Measurements from ENCODE around the gene DGKD.

Gene DGKD

DNA sequence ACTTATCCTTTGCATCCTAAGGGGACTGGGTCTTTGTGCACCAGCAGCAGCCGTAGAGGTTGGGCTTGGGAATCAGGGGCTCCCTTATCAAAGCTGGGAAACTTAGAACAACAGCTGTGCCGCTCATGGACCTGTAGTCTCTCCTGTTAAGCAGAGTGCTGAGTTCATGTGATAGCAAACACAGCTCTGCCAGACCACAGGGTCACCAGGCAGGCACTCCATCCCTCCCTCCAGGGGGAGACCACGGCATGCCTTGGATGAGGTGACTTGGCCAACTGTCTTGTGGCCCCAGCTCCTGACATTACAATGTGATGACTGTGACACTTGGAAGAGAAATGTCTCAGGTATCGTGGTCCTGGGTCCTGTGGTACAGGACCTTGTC is 60.0 kb downstream of the DGKD start:
- H3K9me3 ChIP-seq (ENCODE audit: control insufficient read depth in 1 of 2, low read length in 2 of 2) = peaks cover 0 to 6% of the 10 kb centered on the region in 2 donors
- no peak overlapping the region for H3K4me3 ChIP-seq (ENCODE audit: low read depth in 1 of 2, low read length in 2 of 2)
- peak overlapping the region; percentile 12 to 45 for H3K9ac ChIP-seq (ENCODE audit: low read depth in 1 of 2, low read length in 2 of 2)
- peaks cover 0 to 3% of the 10 kb centered on the region in 2 donors for H3K36me3 ChIP-seq (ENCODE audit: control insufficient read depth in 1 of 2, insufficient read depth in 2 of 2, low read length in 2 of 2)
- H3K4me1 ChIP-seq (ENCODE audit: control insufficient read depth in 1 of 2, insufficient read depth in 2 of 2, low read length in 2 of 2) = peaks cover 66 to 76% of the 10 kb centered on the region in 2 donors
- H3K27ac ChIP-seq (ENCODE audit: low read depth, low read length) = no peak overlapping the region
- no peaks in the 10 kb centered on the region for H3K27me3 ChIP-seq (ENCODE audit: control insufficient read depth in 1 of 2, insufficient read depth in 2 of 2, low read length in 2 of 2)

GRCh38 chr2:233414777-233415570 is 60.7 kb downstream of the DGKD start:
- H3K27me3 ChIP-seq (ENCODE audit: control insufficient read depth in 1 of 2, insufficient read depth in 2 of 2, low read length in 2 of 2) = no peaks in the 10 kb centered on the region
- no peak overlapping the region for H3K4me3 ChIP-seq (ENCODE audit: low read depth in 1 of 2, low read length in 2 of 2)
- H3K4me1 ChIP-seq (ENCODE audit: control insufficient read depth in 1 of 2, insufficient read depth in 2 of 2, low read length in 2 of 2) = peaks cover 67 to 77% of the 10 kb centered on the region in 2 donors
- peak overlapping the region in 1 of 2 donors; percentile 12 for H3K9ac ChIP-seq (ENCODE audit: low read depth in 1 of 2, low read length in 2 of 2)
- peak overlapping the region; percentile 46 for H3K27ac ChIP-seq (ENCODE audit: low read depth, low read length)
- H3K36me3 ChIP-seq (ENCODE audit: control insufficient read depth in 1 of 2, insufficient read depth in 2 of 2, low read length in 2 of 2) = peaks cover 0 to 3% of the 10 kb centered on the region in 2 donors
- H3K9me3 ChIP-seq (ENCODE audit: control insufficient read depth in 1 of 2, low read length in 2 of 2) = peaks cover 0 to 6% of the 10 kb centered on the region in 2 donors

GRCh38 chr2:233416199-233416598 is 61.9 kb downstream of the DGKD start:
- Histone ChIP-seq H3K4me1 (ENCODE audit: control insufficient read depth in 1 of 2, insufficient read depth in 2 of 2, low read length in 2 of 2) (peaks cover 67 to 77% of the 10 kb centered on the region in 2 donors), H3K27ac (ENCODE audit: low read depth, low read length) (no peak overlapping the region), H3K27me3 (ENCODE audit: control insufficient read depth in 1 of 2, insufficient read depth in 2 of 2, low read length in 2 of 2) (no peaks in the 10 kb centered on the region), H3K9ac (ENCODE audit: low read depth in 1 of 2, low read length in 2 of 2) (no peak overlapping the region), H3K36me3 (ENCODE audit: control insufficient read depth in 1 of 2, insufficient read depth in 2 of 2, low read length in 2 of 2) (peaks cover 0 to 3% of the 10 kb centered on the region in 2 donors), H3K4me3 (ENCODE audit: low read depth in 1 of 2, low read length in 2 of 2) (no peak overlapping the region), H3K9me3 (ENCODE audit: control insufficient read depth in 1 of 2, low read length in 2 of 2) (peaks cover 0 to 3% of the 10 kb centered on the region in 2 donors)

DNA sequence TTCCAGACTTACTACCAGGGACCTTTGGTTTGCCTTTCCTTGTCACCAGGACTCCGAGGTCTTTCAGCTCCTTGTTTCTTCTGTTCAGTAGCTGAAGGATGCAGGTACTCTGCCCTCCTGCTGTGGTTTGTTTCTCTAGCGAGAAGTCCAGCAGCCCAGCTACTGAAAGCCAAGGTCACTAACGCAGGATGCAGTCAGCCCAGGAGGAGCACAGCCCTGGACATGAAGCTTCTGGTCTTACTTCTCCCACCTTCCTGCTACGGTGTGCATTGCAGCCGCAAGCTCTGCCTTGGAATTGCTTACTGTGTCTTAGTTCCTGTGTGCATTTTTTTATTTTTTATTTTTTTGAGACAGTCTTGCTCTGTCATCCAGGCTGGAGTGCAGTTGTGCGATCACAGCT is 62.4 kb downstream of the DGKD start:
- peaks cover 0 to 3% of the 10 kb centered on the region in 2 donors for H3K36me3 ChIP-seq (ENCODE audit: control insufficient read depth in 1 of 2, insufficient read depth in 2 of 2, low read length in 2 of 2)
- H3K27ac ChIP-seq (ENCODE audit: low read depth, low read length) = no peak overlapping the region
- peaks cover 72 to 81% of the 10 kb centered on the region in 2 donors for H3K4me1 ChIP-seq (ENCODE audit: control insufficient read depth in 1 of 2, insufficient read depth in 2 of 2, low read length in 2 of 2)
- H3K9me3 ChIP-seq (ENCODE audit: control insufficient read depth in 1 of 2, low read length in 2 of 2) = no peaks in the 10 kb centered on the region
- H3K9ac ChIP-seq (ENCODE audit: low read depth in 1 of 2, low read length in 2 of 2) = no peak overlapping the region
- no peak overlapping the region for H3K4me3 ChIP-seq (ENCODE audit: low read depth in 1 of 2, low read length in 2 of 2)
- no peaks in the 10 kb centered on the region for H3K27me3 ChIP-seq (ENCODE audit: control insufficient read depth in 1 of 2, insufficient read depth in 2 of 2, low read length in 2 of 2)

DNA sequence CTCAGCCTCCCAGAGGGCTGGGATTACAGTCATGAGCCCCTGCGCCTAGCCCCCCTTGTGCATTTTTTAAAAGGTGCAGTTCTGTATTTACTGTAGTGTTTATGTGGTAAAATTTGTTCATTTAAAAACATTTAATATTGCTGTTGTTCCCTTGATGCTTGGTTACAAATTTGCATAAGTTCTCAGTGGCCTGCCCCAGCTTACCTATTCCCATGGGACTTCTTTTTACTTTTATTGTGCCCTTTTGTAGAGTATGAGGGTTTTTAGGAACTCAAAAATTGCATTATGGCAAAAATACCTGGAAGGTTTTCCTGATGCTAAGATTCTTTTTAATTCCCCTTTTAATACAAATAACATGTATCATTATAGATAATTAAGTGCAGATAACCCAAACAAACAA is 63.0 kb downstream of the DGKD start:
- Histone ChIP-seq H3K4me3 (ENCODE audit: low read depth in 1 of 2, low read length in 2 of 2) (no peak overlapping the region), H3K9ac (ENCODE audit: low read depth in 1 of 2, low read length in 2 of 2) (peak overlapping the region in 1 of 2 donors; percentile 14), H3K27ac (ENCODE audit: low read depth, low read length) (no peak overlapping the region), H3K9me3 (ENCODE audit: control insufficient read depth in 1 of 2, low read length in 2 of 2) (no peaks in the 10 kb centered on the region), H3K4me1 (ENCODE audit: control insufficient read depth in 1 of 2, insufficient read depth in 2 of 2, low read length in 2 of 2) (peaks cover 78 to 87% of the 10 kb centered on the region in 2 donors), H3K27me3 (ENCODE audit: control insufficient read depth in 1 of 2, insufficient read depth in 2 of 2, low read length in 2 of 2) (no peaks in the 10 kb centered on the region), H3K36me3 (ENCODE audit: control insufficient read depth in 1 of 2, insufficient read depth in 2 of 2, low read length in 2 of 2) (peaks cover 0 to 3% of the 10 kb centered on the region in 2 donors)

DNA sequence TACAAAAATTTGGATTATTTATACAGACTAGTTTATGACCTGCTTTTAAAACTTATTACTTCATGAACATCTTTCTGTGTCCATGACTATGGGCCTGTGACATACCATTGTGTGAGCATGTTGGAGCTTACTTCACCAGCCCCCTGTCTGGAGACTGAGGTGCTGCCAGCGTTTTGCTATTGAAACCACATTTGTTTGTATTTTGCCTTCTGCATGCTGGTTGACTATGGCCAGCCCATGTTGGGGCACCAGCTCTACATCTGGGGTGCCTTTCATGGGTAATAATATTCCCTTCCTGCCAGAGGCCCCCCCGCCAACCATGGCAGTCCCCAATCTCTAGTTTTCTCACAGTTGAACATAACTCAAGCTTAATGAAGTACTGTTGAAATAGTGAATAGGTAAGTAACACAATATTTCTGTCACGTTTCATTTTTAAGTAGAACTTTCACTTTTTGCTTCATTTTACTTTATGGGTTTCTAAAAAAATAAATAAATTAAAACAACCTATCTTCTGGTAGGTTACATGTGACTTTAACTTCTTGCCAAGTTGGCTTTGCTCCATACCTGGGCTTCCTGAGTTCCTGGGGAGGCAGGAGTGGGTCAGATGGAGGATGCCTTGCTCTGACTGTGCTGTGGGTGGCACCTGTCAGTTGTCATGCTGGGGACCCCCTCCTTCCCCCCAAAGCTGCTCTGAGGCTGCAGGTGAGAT is 63.9 kb downstream of the DGKD start:
- H3K27me3 ChIP-seq (ENCODE audit: control insufficient read depth in 1 of 2, insufficient read depth in 2 of 2, low read length in 2 of 2) = no peaks in the 10 kb centered on the region
- peak overlapping the region in 1 of 2 donors; percentile 41 for H3K4me3 ChIP-seq (ENCODE audit: low read depth in 1 of 2, low read length in 2 of 2)
- peaks cover 0 to 3% of the 10 kb centered on the region in 2 donors for H3K36me3 ChIP-seq (ENCODE audit: control insufficient read depth in 1 of 2, insufficient read depth in 2 of 2, low read length in 2 of 2)
- H3K27ac ChIP-seq (ENCODE audit: low read depth, low read length) = no peak overlapping the region
- H3K4me1 ChIP-seq (ENCODE audit: control insufficient read depth in 1 of 2, insufficient read depth in 2 of 2, low read length in 2 of 2) = peaks cover 85 to 92% of the 10 kb centered on the region in 2 donors
- H3K9ac ChIP-seq (ENCODE audit: low read depth in 1 of 2, low read length in 2 of 2) = no peak overlapping the region
- no peaks in the 10 kb centered on the region for H3K9me3 ChIP-seq (ENCODE audit: control insufficient read depth in 1 of 2, low read length in 2 of 2)

- H3K4me3 ChIP-seq (ENCODE audit: low read depth in 1 of 2, low read length in 2 of 2) = peak overlapping the region; percentile 29 to 41
- H3K9ac ChIP-seq (ENCODE audit: low read depth in 1 of 2, low read length in 2 of 2) = no peak overlapping the region
- H3K36me3 ChIP-seq (ENCODE audit: control insufficient read depth in 1 of 2, insufficient read depth in 2 of 2, low read length in 2 of 2) = no peaks in the 10 kb centered on the region
- no peaks in the 10 kb centered on the region for H3K27me3 ChIP-seq (ENCODE audit: control insufficient read depth in 1 of 2, insufficient read depth in 2 of 2, low read length in 2 of 2)
- no peaks in the 10 kb centered on the region for H3K9me3 ChIP-seq (ENCODE audit: control insufficient read depth in 1 of 2, low read length in 2 of 2)
- no peak overlapping the region for H3K27ac ChIP-seq (ENCODE audit: low read depth, low read length)
- H3K4me1 ChIP-seq (ENCODE audit: control insufficient read depth in 1 of 2, insufficient read depth in 2 of 2, low read length in 2 of 2) = peaks cover 87 to 93% of the 10 kb centered on the region in 2 donors
Observed at GRCh38 chr2:233418761-233419546, 64.7 kb downstream of the DGKD start.

DNA sequence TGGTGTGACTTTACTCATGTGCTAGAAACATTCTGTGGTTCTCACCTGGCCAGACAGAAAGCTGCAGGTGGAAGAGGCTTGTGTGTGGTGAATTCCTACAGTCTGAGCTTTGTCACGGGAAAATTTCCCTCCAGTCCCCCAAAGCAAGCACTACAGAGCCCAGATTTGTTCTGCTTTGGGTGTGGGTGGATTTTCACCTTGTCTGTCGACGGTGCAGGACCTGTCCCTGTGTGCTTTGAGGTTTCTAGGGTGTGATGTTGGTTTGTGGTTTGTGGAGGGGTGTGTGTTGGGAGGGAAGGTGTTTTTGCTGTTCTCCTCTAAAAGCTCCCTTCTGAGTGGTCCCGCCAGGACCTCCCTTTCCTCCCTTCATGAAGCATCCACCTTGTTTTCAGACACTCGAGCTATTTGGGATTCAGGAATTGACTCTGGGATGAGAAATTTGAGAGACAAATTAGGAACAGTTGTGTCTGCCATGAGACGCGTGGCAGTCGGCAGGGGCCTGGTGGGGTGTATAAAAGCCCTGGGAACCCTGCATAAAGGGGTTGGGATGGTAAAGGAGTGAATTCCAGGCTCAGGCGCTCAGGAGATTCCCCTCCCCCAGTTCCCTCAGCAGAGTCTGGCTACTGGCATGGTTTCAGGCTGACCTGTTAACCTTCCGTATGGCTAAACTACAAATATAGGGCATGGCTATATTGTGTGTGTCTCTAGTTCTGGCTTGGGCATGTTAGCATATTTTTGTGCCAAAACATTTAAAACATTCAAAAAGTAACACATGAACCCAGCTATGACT is 65.5 kb downstream of the DGKD start:
- peaks cover 87 to 93% of the 10 kb centered on the region in 2 donors for H3K4me1 ChIP-seq (ENCODE audit: control insufficient read depth in 1 of 2, insufficient read depth in 2 of 2, low read length in 2 of 2)

GRCh38 chr2:233421091-233421816 is 67.0 kb downstream of the DGKD start:
- peaks cover 74 to 81% of the 10 kb centered on the region in 2 donors for H3K4me1 ChIP-seq (ENCODE audit: control insufficient read depth in 1 of 2, insufficient read depth in 2 of 2, low read length in 2 of 2)
- H3K9me3 ChIP-seq (ENCODE audit: control insufficient read depth in 1 of 2, low read length in 2 of 2) = no peaks in the 10 kb centered on the region
- peak overlapping the region in 1 of 2 donors; percentile 42 for H3K4me3 ChIP-seq (ENCODE audit: low read depth in 1 of 2, low read length in 2 of 2)
- peak overlapping the region; percentile 83 for H3K27ac ChIP-seq (ENCODE audit: low read depth, low read length)
- no peaks in the 10 kb centered on the region for H3K27me3 ChIP-seq (ENCODE audit: control insufficient read depth in 1 of 2, insufficient read depth in 2 of 2, low read length in 2 of 2)
- peak overlapping the region; percentile 28 to 52 for H3K9ac ChIP-seq (ENCODE audit: low read depth in 1 of 2, low read length in 2 of 2)
- H3K36me3 ChIP-seq (ENCODE audit: control insufficient read depth in 1 of 2, insufficient read depth in 2 of 2, low read length in 2 of 2) = peaks cover 0 to 2% of the 10 kb centered on the region in 2 donors

More for the DNA sequence above, 65.5 kb downstream of the DGKD start:
- H3K9me3 ChIP-seq (ENCODE audit: control insufficient read depth in 1 of 2, low read length in 2 of 2) = no peaks in the 10 kb centered on the region
- no peak overlapping the region for H3K27ac ChIP-seq (ENCODE audit: low read depth, low read length)
- peak overlapping the region; percentile 29 to 41 for H3K4me3 ChIP-seq (ENCODE audit: low read depth in 1 of 2, low read length in 2 of 2)
- H3K9ac ChIP-seq (ENCODE audit: low read depth in 1 of 2, low read length in 2 of 2) = peak overlapping the region in 1 of 2 donors; percentile 35
- no peaks in the 10 kb centered on the region for H3K27me3 ChIP-seq (ENCODE audit: control insufficient read depth in 1 of 2, insufficient read depth in 2 of 2, low read length in 2 of 2)
- no peaks in the 10 kb centered on the region for H3K36me3 ChIP-seq (ENCODE audit: control insufficient read depth in 1 of 2, insufficient read depth in 2 of 2, low read length in 2 of 2)
